ENCODE measurements around the gene ROBO2.

The ROBO2 gene

DNA sequence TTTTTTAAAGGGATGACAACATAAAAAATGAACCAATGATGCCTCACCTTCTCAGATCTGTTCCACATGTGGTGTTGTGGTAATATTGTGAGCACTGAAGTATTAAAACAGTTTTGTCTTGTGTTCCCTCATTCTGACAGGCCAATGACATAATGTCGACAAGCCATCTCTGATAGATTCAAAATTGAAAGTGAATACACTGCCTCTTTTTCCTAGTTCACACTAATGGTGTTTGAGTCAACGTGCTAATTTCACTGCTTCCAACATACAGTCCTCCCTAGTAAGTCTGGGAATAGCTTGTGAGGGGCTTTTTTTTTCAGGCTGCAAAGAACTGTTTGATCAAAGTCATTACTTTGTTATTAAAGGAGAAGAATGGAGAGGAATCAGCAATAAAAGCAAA lies 82.8 kb downstream of the ROBO2 start:
- DNase-seq: no peak

GRCh38 chr3:77125966-77126365 lies 86.1 kb downstream of the ROBO2 start:
- no peak for DNase-seq

DNA sequence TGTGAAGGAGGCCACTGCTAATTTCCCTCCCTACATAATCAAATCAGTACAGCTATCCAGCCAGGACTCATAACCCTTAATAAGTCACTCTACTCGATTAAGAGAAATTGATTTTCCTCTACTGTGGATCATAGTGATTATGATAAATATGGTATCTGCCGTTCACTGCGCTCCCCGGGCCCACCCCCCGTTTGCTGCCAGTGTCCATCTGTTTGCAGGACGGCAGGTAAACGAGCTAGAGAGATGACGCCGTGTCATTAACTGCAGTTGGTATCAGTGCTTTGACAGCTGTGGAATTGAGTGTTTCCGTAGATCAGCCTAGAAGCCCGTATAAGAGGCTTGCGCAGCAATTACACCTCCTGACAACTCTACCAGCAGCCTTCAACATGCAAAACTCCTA lies 94.9 kb downstream of the ROBO2 start:
- DNase-seq: no peak

- no peak for DNase-seq
Measured at GRCh38 chr3:77137559-77137958, 97.7 kb downstream of the ROBO2 start.

DNA sequence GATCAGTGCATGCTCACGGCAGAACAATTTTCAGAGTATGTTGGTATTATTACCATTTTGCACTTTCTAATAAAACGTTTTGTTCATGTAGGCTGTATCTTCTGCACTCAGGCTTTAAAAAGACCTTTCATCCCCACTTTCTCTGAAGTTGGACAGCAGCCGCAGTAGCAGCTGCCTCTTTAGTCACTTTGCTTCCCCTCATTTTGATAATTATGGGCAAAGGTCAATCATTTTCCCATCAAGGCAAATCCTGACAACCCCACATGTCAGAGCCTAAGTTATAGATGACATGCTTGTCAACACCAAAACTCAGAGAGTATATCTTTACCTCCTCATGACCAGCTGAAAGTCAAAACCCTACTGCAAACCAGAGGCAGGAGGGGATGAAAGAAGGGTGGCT lies 99.7 kb downstream of the ROBO2 start:
- DNase-seq: no peak

- DNase-seq: no peak
Measured at GRCh38 chr3:77141423-77141822, 101.5 kb downstream of the ROBO2 start.

DNA sequence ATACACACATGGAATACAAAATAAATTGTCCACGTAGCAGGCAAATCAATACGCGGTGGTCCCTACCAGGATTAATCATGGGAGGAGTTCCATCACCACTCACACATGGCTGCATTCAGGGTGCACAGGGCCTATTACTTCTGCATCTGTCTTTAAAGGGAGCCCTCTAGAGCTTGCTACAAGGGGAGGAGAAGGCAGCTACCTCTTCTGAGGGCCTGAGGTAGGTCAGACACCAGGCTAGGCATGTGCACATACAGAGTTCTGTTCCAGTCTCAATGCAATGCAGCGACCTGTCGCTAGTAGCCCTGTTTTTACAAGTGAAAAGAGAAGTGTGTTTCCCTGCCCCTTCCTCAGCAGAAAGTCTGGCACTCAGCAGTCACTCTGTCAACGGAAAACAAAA lies 102.7 kb downstream of the ROBO2 start:
- no peak for DNase-seq

- peak; percentile 54 for DNase-seq
Measured at GRCh38 chr3:77146004-77146403, 106.1 kb downstream of the ROBO2 start.

DNA sequence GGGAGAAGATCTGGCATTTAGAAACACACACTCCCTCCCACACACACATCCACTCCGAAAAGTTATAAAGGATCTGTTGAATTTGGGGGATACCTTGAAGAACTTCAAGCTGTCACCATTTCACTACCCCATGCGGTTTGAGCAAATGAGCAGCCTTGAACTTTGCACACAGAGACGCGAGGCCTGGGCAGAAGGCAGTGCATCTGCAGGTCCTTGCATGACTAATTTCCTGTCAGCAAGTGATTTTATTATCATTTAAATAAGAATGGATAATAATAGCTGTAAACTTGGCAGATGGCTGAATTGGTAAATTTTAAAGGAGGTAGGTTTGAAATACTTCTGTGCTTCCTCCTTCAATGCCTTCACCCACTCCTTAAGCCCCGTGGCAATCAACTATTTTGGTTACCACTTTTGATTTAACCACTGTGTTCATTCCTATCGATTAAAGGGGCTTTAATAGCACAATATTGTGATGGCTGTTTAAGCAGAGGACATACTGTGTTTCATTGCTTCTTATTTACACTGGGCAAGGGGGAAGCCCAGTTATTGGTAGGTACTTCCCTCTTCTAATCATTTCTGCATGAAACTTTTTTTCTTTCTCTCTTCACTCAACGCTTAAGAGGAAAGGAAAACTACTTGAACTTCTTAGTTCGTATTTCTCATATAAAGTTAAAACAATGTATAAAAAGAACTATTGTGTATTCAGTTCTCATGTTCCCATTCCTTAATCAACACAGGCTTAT lies 108.1 kb downstream of the ROBO2 start:
- no peak for DNase-seq

DNA sequence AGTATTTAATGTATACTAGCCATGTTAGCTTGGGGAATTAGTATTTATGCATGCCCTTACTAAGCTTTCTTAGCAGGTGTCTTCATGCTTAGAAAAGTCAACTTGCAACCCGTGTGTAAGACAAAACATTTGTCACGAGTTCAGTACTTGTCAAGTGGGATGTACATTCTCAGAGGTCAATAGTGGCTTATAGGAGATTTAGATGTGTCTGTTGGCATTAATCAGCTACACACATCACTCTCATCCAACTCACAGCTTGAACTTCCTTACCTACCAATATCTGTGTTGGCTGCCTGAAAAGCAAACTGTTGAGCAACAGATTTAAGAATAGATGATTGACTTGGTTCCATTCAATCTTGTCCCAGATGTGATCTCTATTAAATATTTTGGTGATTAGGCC lies 109.5 kb downstream of the ROBO2 start:
- peak; percentile 51 for DNase-seq

DNA sequence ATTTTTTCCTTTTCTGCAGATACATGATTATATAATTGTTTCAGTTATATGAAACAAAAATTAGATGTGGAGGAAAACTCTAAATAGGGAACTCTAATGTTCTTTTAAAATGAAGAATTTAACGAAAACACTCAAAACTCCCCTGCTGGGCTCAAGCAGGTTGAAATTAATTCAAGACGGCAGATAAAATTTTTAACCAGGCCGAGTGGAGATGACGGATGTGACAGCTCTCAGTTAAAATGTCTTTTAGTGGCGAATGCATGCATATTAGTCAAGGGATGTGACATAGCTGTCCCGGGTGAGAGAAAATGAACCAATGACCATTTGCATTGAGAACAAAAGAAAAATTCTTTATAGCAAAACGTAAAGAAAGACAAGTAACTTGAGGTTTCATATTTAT lies 110.1 kb downstream of the ROBO2 start:
- peak; percentile 71 for DNase-seq

DNA sequence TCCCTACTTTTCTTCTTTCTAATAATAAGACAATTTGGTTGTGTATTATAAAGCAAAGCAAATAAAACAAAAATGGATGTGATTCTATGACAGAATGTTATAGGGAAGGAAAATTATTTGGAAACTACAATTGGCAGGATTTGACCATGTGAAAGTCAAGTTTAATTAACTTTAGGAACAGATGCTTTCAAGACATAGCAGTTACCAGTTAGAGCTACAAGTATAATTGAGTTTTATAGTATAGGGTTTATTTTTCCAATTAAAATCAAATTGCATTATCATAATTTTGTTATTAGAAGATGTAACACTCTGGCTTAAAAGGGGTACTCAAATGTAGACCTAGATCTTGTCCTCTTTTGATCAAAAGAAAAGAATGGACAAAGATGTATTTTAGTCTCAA lies 110.9 kb downstream of the ROBO2 start:
- no peak for DNase-seq

DNA sequence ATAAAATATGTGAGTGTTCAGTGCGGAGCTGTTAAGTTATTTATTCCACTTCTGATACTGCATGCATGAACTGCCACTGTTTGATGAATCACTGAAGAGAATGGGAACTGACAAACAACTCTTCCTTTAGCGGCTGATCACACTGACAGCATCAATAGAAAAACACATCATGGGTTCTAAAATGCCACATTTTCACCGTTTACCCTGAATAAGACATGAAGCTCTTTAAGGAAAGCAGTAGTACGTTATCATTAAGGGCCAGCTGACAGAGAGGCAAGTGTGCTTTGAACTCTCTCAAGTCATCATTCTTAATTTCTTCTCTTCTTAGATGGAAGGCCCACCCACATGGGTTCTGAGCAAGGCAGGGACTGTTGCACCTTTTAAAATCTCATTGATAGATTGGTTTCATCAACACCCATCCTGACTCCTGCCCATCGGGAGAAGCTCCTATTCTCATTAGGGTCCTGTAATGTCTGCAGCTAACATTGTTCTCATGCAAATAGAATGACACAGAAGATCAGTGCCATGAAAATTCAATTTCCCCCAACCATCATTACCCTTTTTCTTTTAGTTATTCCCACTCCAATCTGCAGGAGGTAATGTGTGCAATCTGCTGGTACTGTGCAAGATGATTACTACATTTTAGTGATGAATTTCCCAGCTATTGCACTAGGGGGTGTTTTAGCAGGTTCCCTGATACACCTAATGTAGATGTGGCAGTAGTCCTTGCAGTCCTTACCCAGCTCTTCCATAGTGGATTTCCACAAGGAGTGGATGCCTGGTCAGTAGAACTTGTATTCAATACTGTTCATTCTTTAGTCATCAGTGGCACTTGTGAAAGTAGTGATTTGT lies 119.1 kb downstream of the ROBO2 start:
- peak; percentile 66 for DNase-seq

- no peak for DNase-seq
Measured at GRCh38 chr3:77160931-77161497, 121.1 kb downstream of the ROBO2 start.

DNA sequence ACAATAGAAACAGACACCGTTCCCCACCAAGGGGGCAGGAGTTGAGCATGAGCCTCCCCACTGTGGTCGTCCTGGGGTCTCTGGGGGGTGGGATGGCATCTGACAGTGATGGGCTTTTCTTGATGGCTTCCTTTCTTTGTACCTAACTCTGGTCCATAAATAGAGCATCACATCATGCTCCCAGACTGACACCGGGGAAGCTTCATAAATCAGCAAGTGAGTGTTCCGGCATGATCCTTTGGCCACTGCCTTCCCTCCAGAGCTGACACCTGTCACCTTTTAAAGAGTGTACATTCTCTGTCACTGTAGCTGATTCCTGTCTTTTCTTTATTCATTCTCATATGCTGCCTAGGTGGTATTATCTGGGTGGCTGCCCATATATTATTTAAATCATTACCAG lies 129.9 kb downstream of the ROBO2 start:
- no peak for DNase-seq

DNA sequence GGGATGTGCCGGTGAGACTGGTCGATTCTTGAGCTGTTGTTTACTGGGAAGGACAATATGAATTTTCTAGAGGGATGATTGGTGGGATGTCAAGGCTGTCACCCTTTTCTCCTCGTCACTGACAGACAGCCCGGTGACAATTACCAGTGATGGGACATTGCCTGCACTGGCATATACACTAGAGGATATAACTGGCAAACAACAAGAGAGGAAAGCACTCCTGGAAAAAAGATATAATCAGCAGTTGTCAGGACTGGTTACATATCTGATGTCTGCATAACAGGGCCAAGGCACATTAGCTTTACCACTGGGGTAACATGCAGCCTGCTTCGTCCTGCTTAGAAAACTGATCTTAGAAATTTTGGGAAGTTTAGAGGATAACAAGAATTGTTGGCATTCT lies 131.1 kb downstream of the ROBO2 start:
- DNase-seq: peak; percentile 47

DNA sequence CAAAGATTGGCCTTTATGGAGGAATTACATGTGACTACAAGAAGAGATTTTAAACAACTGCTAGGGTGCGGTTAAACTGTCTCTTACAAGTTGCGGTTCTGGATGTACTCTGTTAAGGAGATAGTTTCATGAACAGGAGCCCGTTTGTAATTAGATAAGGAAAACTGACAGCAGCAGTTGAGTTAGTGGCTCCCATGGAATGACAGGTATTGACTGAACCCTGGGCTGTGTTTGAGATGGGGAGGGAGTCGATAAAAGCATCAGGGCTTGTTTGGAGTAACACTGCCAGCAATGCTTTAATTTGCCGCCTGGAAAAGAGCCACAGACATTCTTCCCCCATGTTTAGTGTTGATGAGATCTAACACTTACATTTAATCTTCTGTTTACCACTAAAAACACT lies 139.9 kb downstream of the ROBO2 start:
- no peak for DNase-seq

GRCh38 chr3:77182341-77182740 lies 142.4 kb downstream of the ROBO2 start:
- no peak for DNase-seq

- no peak for DNase-seq
Measured at GRCh38 chr3:77186319-77186718, 146.4 kb downstream of the ROBO2 start.

GRCh38 chr3:77186728-77187127 lies 146.8 kb downstream of the ROBO2 start:
- no peak for DNase-seq

- DNase-seq: no peak
Measured at GRCh38 chr3:77188210-77188609, 148.3 kb downstream of the ROBO2 start.

DNA sequence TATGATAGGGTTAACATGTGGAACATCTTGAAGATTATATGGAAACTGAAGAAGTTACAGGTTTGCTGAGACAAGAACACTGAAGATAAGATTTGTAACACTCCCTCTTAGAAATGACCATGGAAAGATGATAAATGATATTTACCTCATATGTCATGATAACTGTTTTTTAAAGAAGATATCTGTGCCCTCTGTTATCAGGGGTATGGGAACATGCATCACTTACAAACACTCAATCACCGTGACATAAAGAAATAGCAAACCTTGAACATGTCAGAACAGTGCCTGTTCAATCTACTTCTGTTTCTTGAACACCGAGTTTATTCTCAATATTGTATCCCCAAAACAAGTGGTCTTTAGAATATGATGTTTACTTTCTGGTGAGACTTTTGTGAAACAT lies 149.4 kb downstream of the ROBO2 start:
- DNase-seq: no peak

- no peak for DNase-seq
Measured at GRCh38 chr3:77189684-77190083, 149.8 kb downstream of the ROBO2 start.

DNA sequence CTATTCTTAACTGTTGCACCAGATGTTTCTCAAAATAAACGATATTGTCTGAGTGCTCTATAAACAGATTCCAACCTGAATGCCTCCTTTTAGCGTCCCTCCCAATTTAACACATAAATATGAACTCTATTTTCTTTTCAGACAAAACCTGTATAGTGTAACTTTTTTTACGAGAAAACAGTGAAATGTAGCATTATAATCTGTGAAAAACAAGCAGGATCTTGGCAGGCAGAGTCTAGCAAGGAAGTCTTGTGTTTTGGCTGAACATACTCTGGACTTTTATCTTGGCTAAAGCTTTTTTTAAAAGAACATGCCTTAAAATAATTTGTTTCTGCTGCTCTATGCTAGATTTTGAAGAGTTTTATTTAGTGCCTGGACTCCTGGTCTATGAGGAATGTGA lies 150.5 kb downstream of the ROBO2 start:
- no peak for DNase-seq

Data from retina (tissue), 1 donor.